Putamen (tissue), 1 donor: Measurements from ENCODE around the gene PSKH1.

Experiments
- DNase-seq: peaks from one replicate; pipeline ENCODE4 v3.0.0-alpha.2; 2016; ENCODE audit warnings: low spot score

PSKH1 gene

GRCh38 chr16:67941469-67942199 lies 48.6 kb downstream of the PSKH1 start:
- DNase-seq, result no peak

GRCh38 chr16:67942200-67942509 lies 49.1 kb downstream of the PSKH1 start:
- no peak for DNase-seq

GRCh38 chr16:67942510-67943255 lies 49.6 kb downstream of the PSKH1 start:
- no peak for DNase-seq

- no peak for DNase-seq
These were observed 50.2 kb downstream of the PSKH1 start for GRCh38 chr16:67943256-67943618.

- DNase-seq, result peak; percentile 85
These were observed 50.8 kb downstream of the PSKH1 start, which contains the start of gene LCAT for GRCh38 chr16:67943619-67944504. TSS of gene LCAT (minus strand) at chr16:67944120. CDS start at chr16:67944101, 19 bp downstream.

- no peak for DNase-seq
These were observed 51.8 kb downstream of the PSKH1 start for GRCh38 chr16:67944690-67945391.

- DNase-seq, result no peak
These were observed 52.4 kb downstream of the PSKH1 start for GRCh38 chr16:67945392-67945933.

GRCh38 chr16:67946128-67946569 lies 53.1 kb downstream of the PSKH1 start:
- no peak for DNase-seq

GRCh38 chr16:67946966-67947558 lies 54.0 kb downstream of the PSKH1 start:
- no peak for DNase-seq

- DNase-seq, result no peak
These were observed 55.0 kb downstream of the PSKH1 start for GRCh38 chr16:67948015-67948414.

GRCh38 chr16:67949645-67950044 lies 56.6 kb downstream of the PSKH1 start:
- no peak for DNase-seq

- no peak for DNase-seq
These were observed 57.3 kb downstream of the PSKH1 start for GRCh38 chr16:67950335-67950843.

- DNase-seq, result peak; percentile 92
These were observed 58.4 kb downstream of the PSKH1 start for GRCh38 chr16:67951485-67951884.

GRCh38 chr16:67953641-67954375 lies 60.8 kb downstream of the PSKH1 start:
- DNase-seq, result no peak

GRCh38 chr16:67954421-67955196 lies 61.6 kb downstream of the PSKH1 start:
- no peak for DNase-seq

GRCh38 chr16:67957622-67958021 lies 64.6 kb downstream of the PSKH1 start:
- DNase-seq, result no peak

- DNase-seq, result no peak
These were observed 66.7 kb downstream of the PSKH1 start for GRCh38 chr16:67959536-67960329.

GRCh38 chr16:67961551-67961957 lies 68.5 kb downstream of the PSKH1 start:
- no peak for DNase-seq

- DNase-seq, result no peak
These were observed 69.1 kb downstream of the PSKH1 start for GRCh38 chr16:67962135-67962534.
